ENCODE measurements around the gene WDR59.

- no peak for TF ChIP-seq CTCF (IDR thresholded peaks at IDR 0.05)
- TF ChIP-seq POLR2A (IDR thresholded peaks at IDR 0.05): no peak
These were observed 134.9 kb downstream of the WDR59 start for GRCh38 chr16:74850027-74850426.

All from right lobe of liver (tissue), 4 donors.